Measurements from ENCODE around the gene STK38.
A peak's percentile ranks its signal among the peaks of the same experiment; 100 is the strongest.

The STK38 gene

DNA sequence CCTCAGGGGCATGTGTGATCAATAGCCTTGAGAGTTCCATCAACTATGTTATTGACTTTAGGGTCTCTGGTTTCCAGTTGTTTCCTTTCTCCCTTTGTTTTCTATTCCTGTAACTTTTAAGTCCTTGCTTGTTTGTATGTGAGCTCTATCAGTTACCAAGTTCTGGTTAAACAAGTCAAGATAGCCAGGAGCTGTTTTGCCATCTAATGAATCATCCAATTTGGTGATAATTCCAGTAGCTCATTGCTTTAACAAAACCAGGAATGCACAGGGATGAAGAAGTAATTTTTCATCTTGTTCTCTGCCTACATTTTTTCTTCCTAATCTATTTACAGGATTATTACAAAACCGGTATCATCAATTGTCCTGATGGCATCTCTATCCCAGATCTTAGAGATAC lies 68.0 kb downstream of the STK38 start:
- no peak for FAIRE-seq
- DNase-seq (ENCODE audit: insufficient read length, low spot score): no peak
- no peak for TF ChIP-seq PAX5 (IDR thresholded peaks at IDR 0.05; ENCODE audit: insufficient read depth, low read length, severe bottlenecking)

DNA sequence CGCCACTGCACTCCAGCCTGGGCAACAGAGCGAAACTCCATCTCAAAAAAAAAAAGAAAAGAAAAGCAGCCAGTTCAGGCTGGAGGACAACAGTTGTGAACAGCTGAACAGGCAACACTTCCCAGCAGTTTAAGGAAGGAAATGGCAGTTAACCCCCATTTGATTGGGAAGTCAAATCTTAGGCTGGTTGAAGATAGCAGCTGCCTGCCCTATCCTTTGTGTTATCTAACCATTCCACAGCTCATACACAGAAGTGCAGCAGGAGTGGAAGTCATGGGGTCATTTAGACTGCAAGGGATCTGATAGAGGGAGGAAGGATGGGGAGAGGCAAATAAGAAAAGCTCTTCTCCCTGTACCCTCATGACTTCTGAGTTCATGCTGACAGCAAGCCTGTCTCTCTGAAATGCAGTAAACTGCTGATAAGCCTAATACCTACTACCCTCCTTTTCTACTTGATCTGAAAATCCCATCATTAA lies 69.2 kb downstream of the STK38 start:
- FAIRE-seq: no peak
- no peak for DNase-seq (ENCODE audit: insufficient read length, low spot score)
- TF ChIP-seq PAX5 (IDR thresholded peaks at IDR 0.05; ENCODE audit: insufficient read depth, low read length, severe bottlenecking) (no peak), POU2F2 (IDR thresholded peaks at IDR 0.05; ENCODE audit: low read depth, low read length) (no peak), POLR2AphosphoS5 (IDR thresholded peaks at IDR 0.05; ENCODE audit: low read depth, low read length) (no peak), SPI1 (IDR thresholded peaks at IDR 0.05; ENCODE audit: low read depth, low read length) (no peak), POLR2A (IDR thresholded peaks at IDR 0.05; ENCODE audit: low read depth, low read length) (no peak), TAF1 (IDR thresholded peaks at IDR 0.05; ENCODE audit: low read depth, low read length) (no peak)

DNA sequence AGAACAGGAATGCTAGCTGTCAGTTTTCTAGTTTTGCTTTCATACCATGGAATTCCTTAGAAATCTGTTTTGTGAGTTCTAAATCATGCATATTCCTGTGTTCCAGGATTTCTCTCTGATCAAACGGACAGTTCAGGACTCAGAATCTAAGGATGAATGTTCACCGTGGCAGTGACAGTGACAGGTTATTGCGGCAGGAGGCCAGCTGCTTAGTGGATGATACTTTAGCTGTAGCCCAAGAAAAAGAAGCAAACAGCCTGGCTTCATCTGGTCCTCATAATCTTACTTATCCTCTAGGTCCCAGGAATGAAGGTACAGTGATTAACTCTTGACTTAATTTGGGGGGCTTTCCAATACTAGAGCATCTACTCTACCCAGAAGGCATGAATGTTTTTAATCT lies 77.3 kb downstream of the STK38 start:
- FAIRE-seq (no peak), DNase-seq (ENCODE audit: insufficient read length, low spot score) (no peak)
- TF ChIP-seq POLR2A (IDR thresholded peaks at IDR 0.05; ENCODE audit: low read depth, low read length) (no peak), POU2F2 (IDR thresholded peaks at IDR 0.05; ENCODE audit: low read depth, low read length) (no peak), TAF1 (IDR thresholded peaks at IDR 0.05; ENCODE audit: low read depth, low read length) (no peak), SPI1 (IDR thresholded peaks at IDR 0.05; ENCODE audit: low read depth, low read length) (no peak), PAX5 (IDR thresholded peaks at IDR 0.05; ENCODE audit: insufficient read depth, low read length, severe bottlenecking) (no peak)

DNA sequence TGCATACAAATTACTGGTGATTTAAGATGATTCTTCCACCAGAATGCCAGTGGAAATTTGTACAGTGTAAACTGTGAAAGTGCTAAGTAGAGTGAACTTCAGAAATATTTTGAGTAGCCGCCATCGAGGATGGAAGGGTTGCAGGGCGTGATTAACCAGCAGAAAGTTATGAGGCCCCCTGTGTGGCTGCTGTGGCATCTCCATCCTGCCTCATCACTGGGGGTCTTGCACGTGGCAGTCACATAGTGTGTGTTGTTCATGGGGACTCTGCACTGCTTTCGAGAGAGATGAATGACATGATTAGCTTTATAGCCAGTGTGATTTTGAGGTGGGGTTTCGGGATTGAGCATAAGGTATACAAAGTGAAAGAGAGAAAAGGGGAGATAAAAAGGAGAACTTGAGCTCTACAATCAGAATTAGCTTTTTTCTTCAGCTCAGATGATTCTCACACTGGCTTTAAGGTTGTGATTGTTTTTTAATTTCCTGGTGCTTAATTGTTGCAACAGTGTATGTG lies 78.1 kb downstream of the STK38 start:
- FAIRE-seq: peak; percentile 59
- DNase-seq (ENCODE audit: insufficient read length, low spot score): no peak
- TF ChIP-seq POU2F2 (IDR thresholded peaks at IDR 0.05; ENCODE audit: low read depth, low read length) (no peak), TAF1 (IDR thresholded peaks at IDR 0.05; ENCODE audit: low read depth, low read length) (no peak), POLR2AphosphoS5 (IDR thresholded peaks at IDR 0.05; ENCODE audit: low read depth, low read length) (no peak), POLR2A (IDR thresholded peaks at IDR 0.05; ENCODE audit: low read depth, low read length) (no peak), SPI1 (IDR thresholded peaks at IDR 0.05; ENCODE audit: low read depth, low read length) (no peak), PAX5 (IDR thresholded peaks at IDR 0.05; ENCODE audit: insufficient read depth, low read length, severe bottlenecking) (no peak)

DNA sequence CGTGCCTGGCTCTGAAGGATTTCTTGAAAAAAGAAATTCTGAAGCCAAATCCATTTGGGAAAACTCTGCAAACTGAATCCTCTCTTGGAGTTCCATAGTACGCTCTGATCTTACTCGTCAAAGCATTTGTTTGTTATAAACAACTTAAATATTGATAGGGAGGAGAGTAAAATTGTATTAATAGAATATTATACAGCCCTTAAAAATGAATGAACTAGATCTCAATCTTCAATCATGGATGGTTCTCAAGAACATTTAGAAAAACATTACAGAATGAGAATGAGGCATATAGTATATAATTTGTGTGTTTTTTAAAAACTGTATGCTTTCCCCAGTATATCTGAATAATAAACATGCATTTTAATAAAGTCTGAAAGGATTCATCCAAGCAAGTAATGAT lies 79.7 kb downstream of the STK38 start:
- TF ChIP-seq SPI1 (IDR thresholded peaks at IDR 0.05; ENCODE audit: low read depth, low read length) (no peak), PAX5 (IDR thresholded peaks at IDR 0.05; ENCODE audit: insufficient read depth, low read length, severe bottlenecking) (no peak), TAF1 (IDR thresholded peaks at IDR 0.05; ENCODE audit: low read depth, low read length) (no peak), POLR2A (IDR thresholded peaks at IDR 0.05; ENCODE audit: low read depth, low read length) (no peak), POU2F2 (IDR thresholded peaks at IDR 0.05; ENCODE audit: low read depth, low read length) (no peak), POLR2AphosphoS5 (IDR thresholded peaks at IDR 0.05; ENCODE audit: low read depth, low read length) (no peak)
- DNase-seq (ENCODE audit: insufficient read length, low spot score) (no peak), FAIRE-seq (no peak)

DNA sequence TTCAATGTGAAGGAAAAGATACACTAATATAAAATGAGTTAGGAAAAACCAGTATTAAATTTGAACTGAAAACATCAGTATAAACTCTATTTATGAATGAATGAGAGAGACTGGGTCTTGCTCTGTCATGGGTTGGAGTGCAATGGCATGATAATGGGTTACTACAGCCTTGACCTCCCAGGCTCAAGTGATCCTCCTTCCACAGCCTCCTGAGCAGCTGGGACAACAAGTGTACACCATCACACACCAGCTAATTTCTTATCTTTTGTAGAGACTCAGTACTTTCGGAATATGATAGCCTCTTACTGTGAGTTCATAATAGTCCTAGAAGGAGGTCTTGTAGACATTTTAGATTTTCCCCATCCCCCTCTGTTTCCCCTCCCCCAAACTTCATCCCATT lies 83.0 kb downstream of the STK38 start:
- no peak for FAIRE-seq
- no peak for DNase-seq (ENCODE audit: insufficient read length, low spot score)
- TF ChIP-seq PAX5 (IDR thresholded peaks at IDR 0.05; ENCODE audit: insufficient read depth, low read length, severe bottlenecking) (no peak), POLR2AphosphoS5 (IDR thresholded peaks at IDR 0.05; ENCODE audit: low read depth, low read length) (no peak), POU2F2 (IDR thresholded peaks at IDR 0.05; ENCODE audit: low read depth, low read length) (no peak), POLR2A (IDR thresholded peaks at IDR 0.05; ENCODE audit: low read depth, low read length) (no peak), SPI1 (IDR thresholded peaks at IDR 0.05; ENCODE audit: low read depth, low read length) (no peak), TAF1 (IDR thresholded peaks at IDR 0.05; ENCODE audit: low read depth, low read length) (no peak)

DNA sequence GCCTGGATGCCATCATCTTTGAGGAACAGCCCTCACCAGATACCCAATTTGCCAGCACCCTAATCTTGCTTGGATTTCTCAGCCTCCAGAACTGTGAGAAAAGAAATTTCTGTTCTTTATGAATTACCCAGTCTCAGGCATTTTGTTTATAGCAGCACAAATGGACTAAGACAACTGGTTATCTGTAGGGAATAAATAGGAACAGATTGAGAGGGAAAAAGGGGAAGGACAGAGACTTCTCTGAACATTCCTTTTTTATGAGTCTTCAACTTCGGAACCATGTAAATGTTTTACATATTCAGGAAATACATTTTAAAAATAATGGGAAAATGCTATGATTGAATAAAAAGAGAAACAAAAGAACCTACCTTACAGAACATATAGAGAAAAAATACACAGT lies 83.6 kb downstream of the STK38 start:
- FAIRE-seq (no peak), DNase-seq (ENCODE audit: insufficient read length, low spot score) (no peak)
- TF ChIP-seq POLR2AphosphoS5 (IDR thresholded peaks at IDR 0.05; ENCODE audit: low read depth, low read length): no peak
- no peak for TF ChIP-seq TAF1 (IDR thresholded peaks at IDR 0.05; ENCODE audit: low read depth, low read length)
- no peak for TF ChIP-seq POU2F2 (IDR thresholded peaks at IDR 0.05; ENCODE audit: low read depth, low read length)
- no peak for TF ChIP-seq SPI1 (IDR thresholded peaks at IDR 0.05; ENCODE audit: low read depth, low read length)
- no peak for TF ChIP-seq POLR2A (IDR thresholded peaks at IDR 0.05; ENCODE audit: low read depth, low read length)
- no peak for TF ChIP-seq PAX5 (IDR thresholded peaks at IDR 0.05; ENCODE audit: insufficient read depth, low read length, severe bottlenecking)

DNA sequence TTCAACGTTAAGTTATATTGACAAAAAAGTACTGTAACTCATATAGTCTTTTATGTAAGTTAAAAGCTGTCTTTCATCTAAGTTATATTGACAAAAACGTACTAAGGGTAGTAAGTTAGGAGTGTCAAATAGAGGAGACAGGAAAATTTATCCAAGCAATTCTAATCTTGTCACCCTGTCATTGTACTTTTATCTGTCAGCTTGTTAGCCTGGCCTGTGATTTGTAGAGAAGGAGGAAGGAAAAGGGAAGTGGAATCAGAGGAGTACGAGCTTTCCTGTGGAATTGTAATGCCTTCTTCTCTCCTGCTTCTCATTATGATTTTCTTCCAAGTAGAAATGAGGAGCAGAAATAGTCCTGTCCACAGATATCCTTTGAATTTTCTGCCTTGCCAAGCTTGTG lies 85.6 kb downstream of the STK38 start:
- DNase-seq (ENCODE audit: insufficient read length, low spot score) (no peak), FAIRE-seq (no peak)
- TF ChIP-seq POLR2A (IDR thresholded peaks at IDR 0.05; ENCODE audit: low read depth, low read length) (no peak), SPI1 (IDR thresholded peaks at IDR 0.05; ENCODE audit: low read depth, low read length) (0 out of 2 replicates have a peak, but pooled peaks have one; percentile 19)

DNA sequence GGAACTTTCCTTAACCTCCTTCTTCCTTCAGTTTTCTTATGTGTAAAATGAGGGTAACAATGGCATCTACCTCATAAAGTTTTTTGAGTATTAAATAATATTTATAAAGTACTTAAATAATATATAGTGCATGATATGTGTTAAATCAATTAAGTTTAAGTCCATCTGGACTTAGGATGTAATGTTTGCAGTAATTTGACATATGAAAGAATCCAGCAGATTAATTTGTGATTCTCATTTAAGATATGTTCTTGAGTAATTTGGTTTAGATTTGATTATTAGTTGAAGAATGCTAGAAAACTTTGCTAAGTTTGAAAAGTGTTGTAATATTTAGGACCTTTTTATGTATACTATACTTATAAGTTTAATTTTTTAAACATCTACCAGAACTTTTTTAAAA lies 86.4 kb downstream of the STK38 start:
- FAIRE-seq: no peak
- no peak for DNase-seq (ENCODE audit: insufficient read length, low spot score)
- TF ChIP-seq TAF1 (IDR thresholded peaks at IDR 0.05; ENCODE audit: low read depth, low read length) (no peak), SPI1 (IDR thresholded peaks at IDR 0.05; ENCODE audit: low read depth, low read length) (no peak), POLR2A (IDR thresholded peaks at IDR 0.05; ENCODE audit: low read depth, low read length) (no peak), PAX5 (IDR thresholded peaks at IDR 0.05; ENCODE audit: insufficient read depth, low read length, severe bottlenecking) (no peak), POLR2AphosphoS5 (IDR thresholded peaks at IDR 0.05; ENCODE audit: low read depth, low read length) (no peak), POU2F2 (IDR thresholded peaks at IDR 0.05; ENCODE audit: low read depth, low read length) (no peak)

DNA sequence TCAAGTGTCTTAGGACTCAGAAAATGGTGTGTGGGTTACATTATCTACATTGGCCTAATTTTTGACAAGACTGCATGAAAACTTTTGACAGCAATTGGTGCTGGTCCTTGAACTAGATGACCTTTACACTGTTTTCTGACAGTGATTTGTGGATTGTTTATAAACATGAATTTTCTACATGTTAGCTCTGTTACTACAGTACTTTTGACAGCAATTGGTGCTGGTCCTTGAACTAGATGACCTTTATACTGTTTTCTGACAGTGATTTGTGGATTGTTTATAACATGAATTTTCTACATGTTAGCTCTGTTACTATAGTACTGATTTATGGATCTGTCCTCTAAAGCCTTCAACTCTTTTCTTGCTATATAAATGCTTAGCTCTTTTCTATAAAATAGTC lies 87.8 kb downstream of the STK38 start:
- no peak for DNase-seq (ENCODE audit: insufficient read length, low spot score)
- no peak for FAIRE-seq
- TF ChIP-seq POLR2A (IDR thresholded peaks at IDR 0.05; ENCODE audit: low read depth, low read length) (no peak), POU2F2 (IDR thresholded peaks at IDR 0.05; ENCODE audit: low read depth, low read length) (no peak), SPI1 (IDR thresholded peaks at IDR 0.05; ENCODE audit: low read depth, low read length) (no peak), POLR2AphosphoS5 (IDR thresholded peaks at IDR 0.05; ENCODE audit: low read depth, low read length) (no peak)

Measured in GM12891 (cell line).